WI38 (cell line): ENCODE results near the gene KRT28.
A peak's percentile ranks its signal among the peaks of the same experiment; 100 is the strongest.

Experiments
- H3K4me3 ChIP-seq: 2 replicates; pipeline ENCODE4 v1.5.1; 2011; ENCODE audit warnings: low read depth, mild to moderate bottlenecking, control low read depth, low read length
- CTCF ChIP-seq: IDR thresholded peaks from 2 replicates; pipeline ENCODE4 v1.5.1; 2012; ENCODE audit warnings: low read depth, mild to moderate bottlenecking, control low read depth, low read length

The KRT28 gene

GRCh38 chr17:40794466-40794865, 5.3 kb downstream of the KRT28 start:
- no peak for TF ChIP-seq CTCF
- no peak overlapping the region for H3K4me3 ChIP-seq

GRCh38 chr17:40793832-40794231, 5.9 kb downstream of the KRT28 start:
- TF ChIP-seq CTCF: no peak
- H3K4me3 ChIP-seq: no peak overlapping the region

- peak; percentile 49; the same call in 1 of the 2 replicates for TF ChIP-seq CTCF
These were observed 7.8 kb downstream of the KRT28 start for GRCh38 chr17:40791787-40792436.

GRCh38 chr17:40791111-40791510, 8.6 kb downstream of the KRT28 start:
- TF ChIP-seq CTCF: no peak
- no peak overlapping the region for H3K4me3 ChIP-seq

More at GRCh38 chr17:40791787-40792436, 7.8 kb downstream of the KRT28 start:
- H3K4me3 ChIP-seq: no peak overlapping the region

- H3K4me3 ChIP-seq: no peak within 1 kb of the TSS
- TF ChIP-seq CTCF: no peak
These were observed 17.3 kb downstream of the KRT28 start, which contains the start of gene KRT27 for GRCh38 chr17:40782450-40782849. KRT27 (minus strand) TSS chr17:40782550; CDS start chr17:40782493, 57 bp downstream.

GRCh38 chr17:40779181-40779909, 20.4 kb downstream of the KRT28 start:
- H3K4me3 ChIP-seq: peak overlapping the region; percentile 40
- no peak for TF ChIP-seq CTCF

- TF ChIP-seq CTCF: no peak
- no peak overlapping the region for H3K4me3 ChIP-seq
These were observed 21.3 kb downstream of the KRT28 start for GRCh38 chr17:40778461-40778860.
